GM18909 (cell line): ENCODE measurements around the gene SH2D3C.

Experiments
- ATAC-seq: cut with Tn5 transposase; IDR thresholded peaks from one replicate; pipeline ENCODE4 v1.9.1; 2021; ENCODE audit warnings: mild to moderate bottlenecking; ENCODE audit not compliant: unreplicated experiment, poor library complexity

Gene SH2D3C

DNA sequence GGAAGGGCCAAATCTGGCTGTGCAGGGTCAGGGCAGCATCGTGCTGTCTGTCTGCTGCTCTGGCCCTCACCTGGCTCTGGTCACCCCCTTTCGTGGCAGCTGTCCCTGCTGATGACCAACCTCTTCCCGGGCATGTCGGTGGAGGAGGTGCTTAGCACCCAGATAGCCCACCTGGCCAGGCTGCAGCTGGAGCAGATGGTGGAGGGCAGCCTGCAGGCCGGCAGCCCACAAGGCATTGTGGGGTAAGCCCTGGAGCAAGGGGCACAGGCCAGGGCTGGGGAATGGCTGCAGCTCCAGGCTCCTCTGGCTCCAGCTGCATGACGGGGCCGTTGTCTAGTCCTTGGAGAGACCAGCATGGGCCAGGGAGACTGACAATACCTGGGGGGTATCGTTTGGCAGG, 51.6 kb downstream of the SH2D3C start:
- ATAC-seq, result no peak

DNA sequence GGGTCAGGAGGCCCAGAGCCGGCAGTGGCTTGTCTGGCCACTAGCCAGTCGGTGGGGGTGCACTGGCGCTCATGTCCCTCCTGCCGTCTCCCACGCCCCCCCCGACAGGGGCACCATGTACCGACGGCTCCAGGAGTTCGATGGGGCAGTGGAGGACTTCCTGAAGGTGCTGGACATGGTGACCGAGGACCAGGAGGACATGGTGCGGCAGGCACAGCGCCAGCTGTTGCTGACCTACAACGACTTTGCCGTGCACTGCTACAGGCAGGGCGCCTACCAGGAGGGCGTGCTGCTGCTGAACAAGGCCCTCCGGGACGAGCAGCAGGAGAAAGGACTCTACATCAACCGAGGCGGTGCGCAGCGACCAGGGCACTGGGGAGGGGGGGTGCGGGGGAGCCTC, 54.5 kb downstream of the SH2D3C start:
- no peak for ATAC-seq

DNA sequence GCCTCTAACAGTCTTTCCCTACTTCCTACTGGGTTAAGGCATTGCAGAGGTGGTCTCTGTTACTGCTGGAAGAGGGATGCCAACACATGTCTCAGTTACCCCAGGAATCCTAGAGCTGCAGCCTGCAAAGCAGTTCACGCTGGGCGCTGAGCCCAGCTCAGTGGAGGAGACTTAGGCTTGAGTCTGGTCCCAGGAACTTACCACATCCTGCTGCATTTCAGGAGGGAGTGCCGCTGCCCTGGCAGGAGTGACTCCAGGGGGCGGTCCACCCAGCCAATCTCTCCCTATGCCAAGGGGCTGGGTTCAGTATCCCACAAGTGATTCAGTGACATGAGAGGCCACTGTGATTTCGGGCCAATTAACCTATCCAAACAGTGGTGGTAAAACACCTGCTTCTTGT, 55.0 kb downstream of the SH2D3C start:
- no peak for ATAC-seq

DNA sequence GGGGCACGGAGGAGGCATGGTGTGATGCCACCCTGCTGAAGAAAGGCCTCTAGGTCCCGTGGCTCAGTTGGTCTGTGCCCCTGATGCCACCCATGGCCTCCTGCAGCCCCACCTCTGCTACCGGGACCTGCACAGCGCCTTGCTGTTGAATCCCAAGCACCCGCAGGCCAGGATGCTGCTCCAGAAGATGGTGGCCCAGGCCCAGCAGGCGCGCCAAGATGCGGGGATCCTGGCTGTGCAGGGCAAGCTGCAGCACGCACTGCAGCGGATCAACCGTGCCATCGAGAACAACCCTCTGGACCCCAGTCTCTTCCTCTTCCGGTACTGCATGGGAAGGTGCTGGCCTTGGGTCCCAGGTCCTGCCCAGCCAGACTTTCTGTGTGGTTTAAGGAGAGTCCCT, 55.5 kb downstream of the SH2D3C start:
- ATAC-seq, result no peak

DNA sequence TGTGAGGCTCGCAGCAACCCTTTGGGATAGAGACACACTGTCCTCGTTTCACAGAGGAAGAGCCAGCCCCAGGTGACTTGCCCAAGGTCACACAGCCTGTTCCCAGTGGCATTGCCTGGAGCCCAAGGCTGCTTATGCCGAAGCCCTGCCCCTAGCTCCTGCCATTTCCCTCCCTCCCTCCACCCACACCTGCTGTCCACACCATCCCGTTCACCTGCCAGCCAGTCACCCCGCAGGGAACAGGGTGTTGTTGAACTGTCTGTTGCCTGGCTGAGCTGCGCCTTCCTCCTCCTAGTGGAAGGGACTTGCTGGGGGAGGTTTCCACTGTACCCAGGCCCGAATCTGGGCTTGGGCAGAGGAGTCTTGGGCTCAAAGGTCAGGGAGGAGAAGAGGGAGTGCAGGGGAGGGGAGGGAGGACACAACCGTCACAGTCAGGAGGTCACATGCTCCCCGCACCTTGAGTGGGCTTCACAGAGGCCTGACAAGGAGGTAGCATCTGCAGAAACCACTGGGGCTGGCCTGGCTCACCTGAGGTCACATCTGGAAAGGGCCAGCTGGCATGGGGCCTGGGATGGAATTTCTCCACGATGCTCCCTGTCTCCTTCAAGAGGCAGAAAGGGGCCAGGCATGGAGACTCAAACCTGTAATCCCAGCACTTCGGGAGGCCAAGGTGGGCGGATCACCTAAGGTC, 56.3 kb downstream of the SH2D3C start:
- no peak for ATAC-seq

DNA sequence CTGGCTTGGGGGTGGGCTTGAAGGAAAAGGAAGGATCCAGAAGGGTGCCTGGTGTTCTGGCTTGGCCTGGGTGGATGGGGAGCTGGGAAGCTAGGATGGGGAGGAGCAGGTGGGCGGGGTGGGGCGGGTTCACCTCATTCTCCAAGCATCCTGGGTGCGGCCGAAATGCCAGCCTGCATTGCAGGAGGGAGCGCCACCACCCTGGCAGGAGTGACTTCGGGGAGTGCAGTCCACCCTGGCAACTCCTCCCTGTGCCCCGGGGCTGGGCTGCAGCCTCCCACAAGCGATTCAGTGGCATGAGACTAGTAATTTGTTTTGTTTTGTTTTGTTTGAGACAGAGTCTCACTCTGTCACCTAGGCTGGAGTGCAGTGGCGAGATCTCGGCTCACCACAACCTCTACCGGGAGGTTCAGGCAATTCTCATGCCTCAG, 57.1 kb downstream of the SH2D3C start:
- no peak for ATAC-seq

DNA sequence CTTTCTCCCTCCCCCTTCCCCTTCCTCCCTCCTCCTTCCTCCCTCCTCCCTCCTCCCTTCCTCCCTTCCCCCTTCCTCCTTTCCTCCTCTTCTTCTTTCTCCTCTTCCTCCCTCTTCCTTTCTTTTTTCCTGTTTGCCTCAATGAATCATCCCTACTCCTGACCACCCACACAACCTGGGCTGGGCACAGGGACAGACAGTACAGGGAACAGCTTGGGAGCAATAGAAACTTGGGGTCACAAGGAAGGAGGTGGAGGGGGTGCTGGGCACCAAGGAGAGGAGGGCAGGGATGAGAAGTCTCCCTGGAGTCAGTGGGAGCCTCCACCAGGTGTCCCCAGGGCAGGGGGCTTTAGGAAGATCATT, 57.6 kb downstream of the SH2D3C start:
- ATAC-seq, result no peak

DNA sequence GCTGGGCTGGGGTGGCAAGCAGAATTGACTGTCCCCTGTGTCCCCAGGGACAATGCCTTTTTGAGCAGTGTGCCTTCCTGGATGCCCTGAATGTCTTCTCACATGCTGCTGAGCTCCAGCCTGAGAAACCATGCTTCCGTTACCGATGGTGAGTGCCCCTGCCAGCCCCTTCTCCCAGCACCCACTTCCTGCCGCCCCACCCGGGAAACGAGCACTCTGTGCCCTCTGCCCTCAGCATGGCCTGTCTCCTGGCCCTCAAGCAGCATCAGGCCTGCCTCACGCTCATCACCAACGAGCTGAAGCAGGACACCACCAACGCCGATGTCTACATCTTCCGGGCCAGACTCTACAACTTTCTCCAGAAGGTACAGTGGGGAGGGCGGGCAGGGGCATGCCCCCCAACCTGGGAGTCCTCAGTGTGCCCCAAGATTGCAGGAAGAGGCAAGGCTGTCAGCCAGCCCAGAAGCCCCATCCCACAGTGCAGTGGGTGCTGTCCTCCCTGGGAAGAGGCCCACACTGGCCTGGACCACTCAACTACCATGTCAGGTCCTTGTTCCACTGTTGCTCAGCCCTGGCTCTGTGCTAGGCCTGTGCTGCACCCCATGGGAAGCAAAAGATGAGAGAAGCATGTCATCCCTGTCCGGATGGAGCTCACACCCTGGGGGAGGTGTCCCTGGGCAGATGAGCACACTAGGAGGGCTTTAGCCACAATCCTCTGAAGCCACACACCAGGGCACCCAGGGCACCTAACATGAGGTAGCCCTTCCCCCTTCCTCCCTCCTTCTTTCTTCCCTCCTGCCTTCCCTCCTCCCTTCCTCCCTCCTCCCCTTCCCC, 58.2 kb downstream of the SH2D3C start:
- ATAC-seq, result no peak

DNA sequence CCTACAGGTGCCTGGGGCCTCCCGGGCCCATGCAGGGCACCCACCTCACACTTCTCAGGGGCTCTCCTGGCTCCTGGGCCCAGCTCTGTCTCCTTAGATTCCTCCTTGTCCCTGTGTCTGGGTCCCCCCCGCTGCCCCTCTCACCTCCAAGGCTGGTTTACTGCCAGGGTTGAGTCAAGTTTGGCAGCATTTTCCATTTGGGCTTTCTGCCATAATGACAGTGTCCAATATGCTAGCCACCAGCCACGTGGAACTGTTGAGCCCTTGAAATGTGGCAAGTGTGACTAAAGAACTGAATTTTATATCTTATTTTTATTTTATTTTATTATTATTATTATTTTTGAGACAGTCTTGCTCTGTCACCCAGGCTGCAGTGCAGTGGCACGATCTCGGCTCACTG, 60.7 kb downstream of the SH2D3C start:
- ATAC-seq, result no peak

DNA sequence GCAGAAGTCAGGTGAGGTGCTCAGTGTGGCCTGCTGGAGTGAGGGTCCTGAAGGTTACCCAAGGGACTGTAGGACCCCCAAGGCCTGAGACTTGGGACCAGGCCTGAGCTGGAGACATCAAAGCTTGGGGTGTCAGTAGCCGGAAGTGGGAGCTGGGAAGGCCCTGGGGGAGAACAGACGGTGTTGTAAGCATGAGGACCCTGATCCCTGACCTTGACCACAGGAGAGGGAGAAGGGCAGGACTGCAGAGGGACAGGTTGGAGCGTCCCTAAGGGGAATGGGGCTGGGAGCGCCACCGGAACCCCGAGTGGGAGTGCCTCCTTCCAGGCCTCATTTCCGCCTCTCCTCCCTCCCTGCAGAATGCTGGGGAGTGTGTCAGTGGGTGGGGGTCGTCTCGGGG, 62.1 kb downstream of the SH2D3C start:
- ATAC-seq, result no peak

DNA sequence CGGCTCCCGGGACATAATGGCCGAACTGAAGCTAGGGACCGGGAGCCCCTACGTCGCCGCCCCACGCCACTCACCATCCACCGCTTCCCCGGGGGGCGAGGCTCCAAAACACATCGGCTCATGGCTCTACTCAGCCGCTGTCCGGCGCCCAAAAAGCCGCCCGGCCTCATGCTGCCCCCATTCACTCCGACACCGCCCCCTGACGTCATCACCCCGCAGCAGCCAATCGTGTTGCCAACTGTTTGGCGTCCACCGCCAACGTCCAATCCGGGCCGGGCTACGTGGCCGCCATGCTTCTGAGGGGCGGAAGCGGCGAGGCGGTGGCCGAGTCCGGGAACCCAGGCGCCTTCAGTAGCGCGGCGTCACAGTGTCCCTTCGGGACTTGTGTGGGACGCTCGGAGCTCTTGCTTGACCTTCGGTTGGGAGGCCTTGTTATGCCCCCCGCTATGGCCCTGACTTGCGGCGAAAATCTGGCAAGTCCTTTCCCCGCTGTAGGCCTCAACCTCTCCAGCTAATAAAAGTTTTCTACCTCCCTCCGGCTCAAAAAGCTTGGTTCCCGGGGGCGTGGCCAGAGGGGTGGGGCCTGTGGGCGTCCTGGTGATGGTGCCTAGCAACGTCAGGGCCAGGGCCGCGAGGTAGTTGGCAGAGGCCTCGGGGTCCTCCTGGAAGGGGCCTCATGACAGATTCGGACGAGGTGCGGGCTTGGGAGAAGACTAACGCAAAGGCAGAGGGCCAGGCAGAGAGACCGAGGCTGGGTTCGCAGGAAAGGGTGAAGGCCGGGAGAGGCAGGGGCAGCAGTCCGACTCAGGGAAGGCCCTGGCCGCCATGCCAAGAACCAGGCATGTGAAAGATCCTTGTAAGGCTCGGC, 62.8 kb downstream of the SH2D3C start, which contains the start of the genes PTRH1 and TTC16:
Gene PTRH1 (minus strand): TSS at position 194 of the 868 bp plus-strand sequence. CDS start 24 bp downstream, at position 170.
Gene TTC16 (plus strand): TSS at position 610 of the 868 bp plus-strand sequence. CDS start 67 bp downstream, at position 677.
- ATAC-seq, result peak; percentile 91

DNA sequence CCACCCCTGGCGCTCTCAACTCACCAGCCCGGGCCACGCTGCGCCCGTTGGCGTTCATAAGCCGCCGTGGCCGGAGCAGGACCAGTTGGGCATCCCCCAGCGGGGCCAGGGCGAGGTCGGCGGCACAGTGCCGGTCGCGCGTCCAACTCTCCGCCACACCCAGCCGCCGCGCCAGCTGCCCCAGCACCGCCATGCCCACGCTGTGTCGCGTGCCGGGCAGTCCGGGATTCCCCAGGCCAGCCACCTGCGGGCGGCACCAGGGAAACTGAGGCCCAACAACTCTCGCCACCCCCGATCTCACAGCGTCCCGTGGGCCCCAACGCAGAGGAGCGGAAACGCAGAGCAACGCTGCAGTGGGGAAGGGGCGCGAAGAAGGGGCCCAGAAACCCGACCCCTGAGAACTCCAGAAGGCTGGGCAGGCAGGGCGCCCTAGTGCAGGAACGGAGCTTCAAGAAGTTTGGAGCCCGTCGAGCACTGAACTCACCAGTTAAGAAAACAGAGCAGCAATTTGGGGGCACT, 63.5 kb downstream of the SH2D3C start:
- peak; percentile 15 for ATAC-seq

DNA sequence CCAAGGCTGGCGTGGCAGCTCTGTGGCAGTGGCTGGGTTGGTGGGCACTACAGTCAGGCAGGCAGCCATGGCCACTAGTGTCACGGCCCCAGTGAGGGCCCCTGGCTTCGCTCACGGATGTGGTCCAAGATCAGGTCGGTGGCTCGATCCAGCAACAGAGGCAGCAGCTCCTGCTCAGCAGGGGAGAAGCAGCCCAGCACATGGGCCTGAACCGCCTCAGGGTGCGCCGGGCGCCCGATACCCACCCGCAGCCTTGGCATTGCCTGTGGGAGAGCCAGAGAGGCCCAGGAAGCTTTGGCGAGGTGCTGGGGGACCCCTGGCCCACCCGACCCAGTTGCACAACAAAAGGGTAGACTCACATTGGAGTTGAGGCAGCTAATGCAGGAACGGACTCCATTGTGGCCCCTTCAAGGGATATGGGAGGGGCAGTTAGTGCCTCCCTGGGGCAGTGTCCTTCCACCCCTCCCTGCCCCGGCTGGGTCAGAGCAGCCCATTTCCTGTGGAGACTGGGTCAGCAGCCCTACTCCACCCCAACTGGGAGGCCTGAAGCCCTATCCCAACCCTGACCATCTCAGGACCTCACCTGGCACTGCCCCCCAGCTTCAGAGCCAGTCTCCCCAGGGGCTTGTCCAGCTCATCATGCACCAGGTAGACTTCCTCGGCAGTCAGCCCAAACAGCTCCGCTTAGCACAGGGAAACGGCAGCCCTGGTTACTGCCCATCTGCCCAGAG, 64.3 kb downstream of the SH2D3C start:
- ATAC-seq, result no peak

DNA sequence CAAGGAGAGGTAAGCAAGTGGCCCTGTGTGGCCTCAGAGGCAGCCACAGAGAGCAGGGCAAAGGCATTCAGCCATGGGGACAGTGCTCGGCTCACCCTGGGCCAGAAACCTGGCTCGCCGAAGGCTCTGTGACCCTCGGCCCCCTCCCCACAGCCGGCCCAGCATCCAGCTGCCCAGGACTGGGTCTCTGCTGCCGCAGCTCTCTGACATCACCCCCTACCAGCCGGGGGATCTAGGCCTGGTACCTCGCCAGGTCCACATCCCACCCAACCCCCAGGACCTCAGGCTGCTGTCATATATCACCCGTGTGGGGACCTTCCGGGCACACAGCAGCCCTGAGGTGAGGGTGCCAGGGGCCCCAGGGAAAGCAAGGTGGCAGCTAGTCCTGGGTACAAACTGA, 65.6 kb downstream of the SH2D3C start:
- no peak for ATAC-seq

DNA sequence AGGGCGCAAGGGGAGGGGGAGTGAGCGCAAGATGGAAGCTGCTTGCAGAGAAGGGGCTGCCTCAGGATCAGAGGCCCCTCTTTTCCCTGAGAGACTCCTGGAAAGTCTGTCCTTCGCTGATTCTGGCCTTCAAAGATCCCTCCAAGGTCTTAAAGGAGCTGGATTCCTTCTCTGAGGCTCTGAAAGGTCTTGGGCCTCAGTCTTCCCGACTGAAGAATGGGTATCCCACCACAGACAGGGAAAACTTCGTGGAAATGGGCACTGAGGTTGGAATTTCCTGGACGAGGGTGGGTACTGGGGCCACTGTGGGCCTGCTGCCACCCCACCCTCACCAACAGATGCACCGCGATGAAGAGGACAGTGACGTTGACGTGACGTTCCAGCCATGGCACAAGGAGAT, 66.1 kb downstream of the SH2D3C start:
- ATAC-seq, result no peak

DNA sequence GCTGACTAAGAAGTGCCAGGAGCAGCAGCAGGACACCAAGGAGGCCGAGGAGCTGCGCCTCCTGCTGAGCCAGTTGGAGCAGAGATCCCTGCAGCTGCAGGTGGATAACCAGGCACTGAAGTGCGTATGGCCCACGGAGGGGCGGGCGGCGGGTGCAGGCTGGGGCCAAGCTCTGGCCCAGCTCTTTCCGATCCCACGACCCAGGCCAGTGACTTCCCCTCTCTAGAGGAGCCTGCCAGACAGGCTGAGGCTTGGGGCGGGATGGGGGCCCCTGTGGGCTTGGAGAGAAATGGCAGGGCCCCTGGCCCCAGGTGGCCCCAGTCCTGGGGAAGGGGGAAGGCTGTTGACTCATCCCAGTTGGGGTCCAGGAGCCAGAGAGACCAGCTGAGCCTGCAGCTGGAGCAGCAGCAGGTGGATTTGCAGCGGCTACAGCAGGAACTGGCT, 66.6 kb downstream of the SH2D3C start:
- ATAC-seq, result no peak

DNA sequence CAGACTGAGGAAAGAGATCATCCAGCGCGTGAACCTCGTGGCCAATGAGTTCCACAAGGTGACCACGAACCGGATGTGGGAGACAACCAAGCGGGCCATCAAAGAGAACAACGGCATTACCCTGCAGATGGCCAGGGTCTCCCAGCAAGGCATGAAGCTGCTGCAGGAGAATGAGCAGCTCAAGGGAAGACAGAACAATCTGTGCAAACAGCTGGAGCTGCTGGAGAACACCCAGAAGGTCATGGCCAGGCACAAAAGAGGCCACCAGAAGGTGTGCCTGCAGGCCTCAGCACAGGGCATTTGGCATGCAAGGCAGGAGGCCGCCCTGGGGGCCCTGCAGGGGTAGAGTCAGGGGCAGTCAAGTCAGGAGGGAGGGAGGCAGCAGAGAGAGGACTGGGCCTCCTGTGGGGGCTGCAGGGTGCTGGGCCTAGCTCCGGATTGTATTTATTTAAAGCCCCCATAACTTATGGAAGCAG, 67.2 kb downstream of the SH2D3C start:
- no peak for ATAC-seq

DNA sequence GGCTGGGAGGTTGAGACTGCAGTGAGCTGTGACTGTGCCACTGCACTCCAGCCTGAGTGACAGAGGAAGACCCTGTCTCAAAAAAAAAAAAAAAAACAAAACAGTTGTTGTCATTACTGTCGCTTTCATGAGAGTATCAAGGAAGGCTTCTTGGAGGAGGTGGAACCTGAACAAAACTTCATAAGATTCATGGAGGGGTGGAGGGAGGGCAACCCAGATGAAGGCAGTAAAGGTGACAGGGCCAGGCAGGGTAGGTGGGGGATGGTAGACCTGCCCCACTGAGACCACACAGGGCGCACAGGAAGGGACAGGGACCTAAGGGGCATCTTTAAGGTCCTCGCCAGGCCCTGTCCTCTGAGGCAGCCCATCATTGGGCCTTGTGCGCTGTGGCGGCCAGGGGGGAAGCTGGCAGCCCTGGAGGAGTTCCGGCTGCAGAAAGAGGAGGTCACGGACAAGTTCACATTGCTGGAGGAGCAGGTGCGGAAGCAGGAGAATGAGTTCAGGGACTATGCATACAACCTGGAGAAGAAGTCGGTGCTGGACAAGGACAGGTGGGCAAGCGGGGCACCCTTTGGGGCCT, 68.2 kb downstream of the SH2D3C start:
- no peak for ATAC-seq

DNA sequence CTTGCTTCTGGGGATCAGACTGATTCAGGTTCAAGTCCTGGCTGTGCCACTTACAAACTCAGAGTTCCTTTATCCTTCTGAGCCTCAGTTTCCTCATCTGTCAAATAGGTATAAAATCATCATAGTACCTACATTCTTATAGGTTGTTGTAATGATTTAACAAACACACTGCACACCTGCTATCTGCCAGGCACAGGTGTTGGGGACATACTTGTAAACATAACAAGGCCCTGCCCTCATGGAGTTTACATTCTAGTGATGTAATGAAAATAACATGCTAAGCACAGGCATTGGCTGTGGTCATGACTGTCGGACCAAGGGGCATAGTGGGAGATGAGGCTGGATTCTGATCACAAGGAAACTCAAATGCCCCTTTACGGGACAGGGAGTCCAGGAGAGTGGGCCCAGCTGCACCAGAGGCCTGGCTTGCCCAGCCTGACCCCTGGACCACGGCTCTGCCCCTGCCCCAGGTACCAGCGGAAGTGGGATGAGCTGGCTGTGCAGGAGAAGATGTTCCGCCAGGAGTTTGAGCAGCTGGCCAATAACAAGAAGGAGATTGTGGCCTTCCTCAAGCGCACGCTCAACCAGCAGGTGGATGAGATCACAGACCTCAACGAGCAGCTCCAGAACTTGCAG, 69.4 kb downstream of the SH2D3C start:
- ATAC-seq, result no peak
